OCI-LY3 (cell line): ENCODE measurements around the gene ZSCAN22.

ENCODE experiments used
- EZH2phosphoT487 ChIP-seq: fragments of 200-600 bp; shearing (Covaris generic); IDR thresholded peaks from 2 replicates; pipeline ENCODE4 v1.6.1; 2018; ENCODE audit warnings: antibody characterized with exemption, mixed run types, low read depth
- TF ChIP-seq, protein P1 (sequence below): fragments of 200-600, 300-600 bp; sonication (generic); IDR thresholded peaks from 2 replicates; pipeline ENCODE4 v1.5.1; 2014; ENCODE audit warnings: antibody characterized with exemption, low read length, low read depth

DNA sequence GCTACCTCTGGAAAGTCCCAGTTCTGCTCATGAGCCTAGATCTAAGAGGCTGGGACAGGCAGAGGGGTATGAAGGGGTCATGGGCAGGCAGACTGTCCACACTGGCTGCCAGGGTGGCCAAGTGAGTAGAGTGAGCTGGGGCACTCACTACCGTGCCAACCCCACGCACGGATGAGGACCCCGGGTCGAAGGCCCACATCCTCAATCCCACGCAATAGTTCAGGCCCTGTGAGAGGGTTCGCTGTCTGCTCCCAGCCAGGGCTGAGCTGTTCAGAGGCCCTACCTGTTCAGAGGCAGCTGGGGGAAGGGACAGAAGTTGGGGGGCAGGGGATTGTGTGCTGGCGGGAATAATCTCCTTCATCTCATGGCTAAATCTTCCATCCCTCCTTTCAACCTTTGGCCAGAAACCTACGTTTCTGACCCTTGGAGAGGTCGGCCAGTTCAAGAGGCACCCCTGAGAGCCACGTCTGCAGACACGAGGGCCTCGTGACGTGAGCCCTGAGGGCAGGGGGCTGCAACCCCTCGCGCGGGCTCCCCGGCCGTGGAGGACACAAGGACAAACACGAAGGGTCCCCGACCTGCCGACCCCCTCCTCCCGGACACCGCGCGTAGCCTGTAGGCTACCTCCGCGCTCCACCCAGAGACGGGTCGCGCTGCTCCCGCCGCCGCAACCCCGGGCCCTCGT is 59.2 kb downstream of the ZSCAN22 start:
- TF ChIP-seq, protein P1, sequence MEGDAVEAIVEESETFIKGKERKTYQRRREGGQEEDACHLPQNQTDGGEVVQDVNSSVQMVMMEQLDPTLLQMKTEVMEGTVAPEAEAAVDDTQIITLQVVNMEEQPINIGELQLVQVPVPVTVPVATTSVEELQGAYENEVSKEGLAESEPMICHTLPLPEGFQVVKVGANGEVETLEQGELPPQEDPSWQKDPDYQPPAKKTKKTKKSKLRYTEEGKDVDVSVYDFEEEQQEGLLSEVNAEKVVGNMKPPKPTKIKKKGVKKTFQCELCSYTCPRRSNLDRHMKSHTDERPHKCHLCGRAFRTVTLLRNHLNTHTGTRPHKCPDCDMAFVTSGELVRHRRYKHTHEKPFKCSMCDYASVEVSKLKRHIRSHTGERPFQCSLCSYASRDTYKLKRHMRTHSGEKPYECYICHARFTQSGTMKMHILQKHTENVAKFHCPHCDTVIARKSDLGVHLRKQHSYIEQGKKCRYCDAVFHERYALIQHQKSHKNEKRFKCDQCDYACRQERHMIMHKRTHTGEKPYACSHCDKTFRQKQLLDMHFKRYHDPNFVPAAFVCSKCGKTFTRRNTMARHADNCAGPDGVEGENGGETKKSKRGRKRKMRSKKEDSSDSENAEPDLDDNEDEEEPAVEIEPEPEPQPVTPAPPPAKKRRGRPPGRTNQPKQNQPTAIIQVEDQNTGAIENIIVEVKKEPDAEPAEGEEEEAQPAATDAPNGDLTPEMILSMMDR, result no peak
- TF ChIP-seq EZH2phosphoT487, result no peak
